HepG2 (cell line): ENCODE data around the gene IL6R. TPM values are rescaled to one million over a fixed set of nuclear protein-coding genes. Genes with fewer than 3 reads are reported as not detected.

Source experiments
- ATAC-seq: fragments of 200-7000 bp; cut with Tn5 transposase; 3 replicates; pipeline ENCODE4 v1.9.1; 2020; ENCODE audit warnings: mild to moderate bottlenecking, moderate library complexity
- Bru-seq: library from RNA; stranded (reverse); fragments of 400-500 nt; gene quantifications from one replicate; lab custom pipeline; 2021; lab: Mats Ljungman, UMichigan
- BruChase-seq, 2 experiments: library from RNA; stranded (reverse); fragments of 400-500 nt; gene quantifications; one replicate each; lab custom pipeline; 2021; lab: Mats Ljungman, UMichigan
- BruUV-seq: library from RNA; stranded (reverse); fragments of 400-500 nt; replicated peaks from 2 replicates; lab custom pipeline; 2021; lab: Mats Ljungman, UMichigan
- CTCF ChIA-PET: fragments of 300-600 bp; formaldehyde crosslinking; extraction: SDS; loops from one replicate; lab custom pipeline; 2021; ENCODE audit warnings: low total read pairs, inconsistent platforms, low intra/inter-chr PET ratio; lab: Yijun Ruan, JAX
- POLR2A ChIA-PET: fragments of 350-600 bp; sonication (Branson Sonifier 250); formaldehyde crosslinking; loops from one replicate; lab custom pipeline; 2020; ENCODE audit warnings: antibody characterized with exemption, inconsistent platforms; lab: Yijun Ruan, JAX
- DNase-seq: peaks from one replicate; pipeline ENCODE4 v3.0.0-alpha.2; 2015; ENCODE audit warnings: low spot score
- FAIRE-seq: peaks from 3 replicates; lab custom pipeline; 2011; peaks lifted over from hg19 to GRCh38; lab: Jason Lieb, UNC
- H2AFZ ChIP-seq: one replicate; pipeline ENCODE4 v1.6.1; 2011; ENCODE audit warnings: low read length, inconsistent platforms
- H3K27ac ChIP-seq: fragments of 300-600 bp; 3 replicates; pipeline ENCODE4 v1.8.0; 2011; ENCODE audit warnings: mixed run types, mild to moderate bottlenecking, mixed read lengths, low read length, inconsistent platforms; ENCODE audit not compliant: insufficient read depth; ENCODE audit errors: extremely low read length
- H3K27me3 ChIP-seq, 2 experiments: fragments of 200-600 bp in 1 of 2; 2 replicates in 1 of 2; 3 replicates in 1 of 2; pipeline versions ENCODE4 v1.6.0 to v1.8.0; 2011; ENCODE audit warnings: low read length in 2 of 2, mild to moderate bottlenecking in 2 of 2, moderate library complexity in 2 of 2, inconsistent platforms in 1 of 2; ENCODE audit not compliant: insufficient read depth in 2 of 2, control insufficient read depth in 1 of 2
- H3K36me3 ChIP-seq, 2 experiments: fragments of 200-600 bp in 1 of 2; replicated peaks in 1 of 2; 2 replicates in 1 of 2; 3 replicates in 1 of 2; pipeline versions ENCODE4 v1.5.1 to v1.8.0; 2011; ENCODE audit warnings: low read length in 2 of 2, inconsistent platforms in 1 of 2; ENCODE audit not compliant: insufficient read depth in 2 of 2, control insufficient read depth in 1 of 2
- H3K4me1 ChIP-seq: 2 replicates; pipeline ENCODE4 v1.5.1; 2012; ENCODE audit warnings: low read length, inconsistent platforms; ENCODE audit not compliant: insufficient read depth
- H3K4me2 ChIP-seq: 2 replicates; pipeline ENCODE4 v1.6.0; 2011; ENCODE audit warnings: low read depth, low read length, inconsistent platforms
- H3K4me3 ChIP-seq, 3 experiments: fragments of 200-600 bp in 1 of 3; sonication (generic), shearing (Covaris generic) in 1 of 3; replicated peaks in 1 of 3; 2 replicates each; pipeline ENCODE4 v1.5.1; 2011 to 2016; ENCODE audit warnings: low read length in 3 of 3, inconsistent platforms in 2 of 3, low read depth in 2 of 3, mild to moderate bottlenecking in 2 of 3, control low read depth in 1 of 3, mixed read lengths in 1 of 3; ENCODE audit not compliant: insufficient read depth in 1 of 3
- H3K79me2 ChIP-seq: one replicate; pipeline ENCODE4 v1.6.1; 2011; ENCODE audit warnings: low read length, inconsistent platforms; ENCODE audit not compliant: insufficient read depth
- H3K9ac ChIP-seq: 2 replicates; pipeline ENCODE4 v1.6.0; 2011; ENCODE audit warnings: mild to moderate bottlenecking, low read depth, low read length, inconsistent platforms; ENCODE audit not compliant: insufficient read depth
- H3K9me3 ChIP-seq: 2 replicates; pipeline ENCODE4 v1.5.1; 2012; ENCODE audit warnings: mild to moderate bottlenecking, low read length
- H4K20me1 ChIP-seq: 2 replicates; pipeline ENCODE4 v1.6.0; 2011; ENCODE audit warnings: inconsistent platforms, mild to moderate bottlenecking, low read length, moderate library complexity; ENCODE audit not compliant: insufficient read depth
- ATF1 ChIP-seq: IDR thresholded peaks from 2 replicates; pipeline ENCODE4 v1.6.1; 2016; ENCODE audit warnings: mild to moderate bottlenecking, control low read depth
- GABPB1 ChIP-seq: IDR thresholded peaks from 2 replicates; pipeline ENCODE4 v1.6.1; 2016; ENCODE audit warnings: mild to moderate bottlenecking, missing genetic modification reagents, moderate library complexity, missing compliant biosample characterization
- HOXA5 ChIP-seq: sonication (generic); formaldehyde crosslinking; IDR thresholded peaks from 2 replicates; pipeline ENCODE4 v1.4.0; 2020; ENCODE audit warnings: missing genetic modification reagents
- KMT2A ChIP-seq: sonication (generic); formaldehyde crosslinking; IDR thresholded peaks from 2 replicates; pipeline ENCODE4 v1.4.0; 2020; ENCODE audit warnings: missing genetic modification reagents
- MAFF ChIP-seq: IDR thresholded peaks from 2 replicates; pipeline ENCODE4 v1.6.1; 2011; ENCODE audit warnings: low read depth, low read length, improper control_type of control experiment
- NR0B2 ChIP-seq: sonication (generic); formaldehyde crosslinking; IDR thresholded peaks from 2 replicates; pipeline ENCODE4 v1.4.0; 2020; ENCODE audit warnings: mild to moderate bottlenecking, missing genetic modification reagents
- PTBP1 ChIP-seq: fragments of 200-400 bp; formaldehyde crosslinking; IDR thresholded peaks from 2 replicates; pipeline ENCODE4 v1.6.1; 2018; ENCODE audit warnings: low read length, low read depth; ENCODE audit not compliant: poor library complexity, severe bottlenecking
- RBAK ChIP-seq: sonication (generic); formaldehyde crosslinking; IDR thresholded peaks from 2 replicates; pipeline ENCODE4 v1.5.1; 2020; ENCODE audit warnings: mild to moderate bottlenecking, missing genetic modification reagents
- STAT5B ChIP-seq: sonication (generic); formaldehyde crosslinking; IDR thresholded peaks from 2 replicates; pipeline ENCODE4 v1.4.0; 2020; ENCODE audit warnings: missing genetic modification reagents
- TRIM22 ChIP-seq: fragments of 450-650 bp; IDR thresholded peaks from 2 replicates; pipeline ENCODE4 v1.6.1; 2017
- U2AF2 ChIP-seq: fragments of 200-400 bp; formaldehyde crosslinking; IDR thresholded peaks from 2 replicates; pipeline ENCODE4 v1.6.1; 2017; ENCODE audit warnings: low read depth, mild to moderate bottlenecking, low read length
- ZNF292 ChIP-seq: sonication (generic); formaldehyde crosslinking; IDR thresholded peaks from 2 replicates; pipeline ENCODE4 v1.8.1; 2022; ENCODE audit warnings: mild to moderate bottlenecking, low read depth, missing genetic modification reagents, borderline replicate concordance
- WGBS: methylation state at CpG from one replicate; pipeline ENCODE4 v1.1.6; 2017; ENCODE audit warnings: low lambda C conversion rate; 5-methylcytosine and 5-hydroxymethylcytosine counted together
- in situ Hi-C: cut with HindIII; loops from 2 replicates; pipeline ENCODE4 v1.10.0; 2017; ENCODE audit warnings: low pct_unique_long_range_greater_than_20kb; ENCODE audit not compliant: extremely low pct_ligation_motif_present
- intact Hi-C: fragments of 100-400 bp; cut with micrococcal nuclease; formaldehyde crosslinking; loops from one replicate; pipeline ENCODE4 v1.10.0; 2022; ENCODE audit not compliant: unreplicated experiment
- long read RNA-seq, 2 experiments: library from RNA in 1 of 2; library from polyadenylated mRNA in 1 of 2; stranded (forward) in 1 of 2; unstranded in 1 of 2; transcript quantifications; one replicate each; pipeline ENCODE4 v2.0.0, GENCODE V29; 2019 to 2022
- polyA minus RNA-seq, 3 experiments: library from RNA; depleted of rRNA, polyadenylated mRNA; stranded (reverse); fragments of >200 nt; gene quantifications; 2 replicates each; pipeline ENCODE4 v1.2.3, GENCODE V29; 2011; ENCODE audit warnings: low replicate concordance in 1 of 3
- polyA plus RNA-seq, 8 experiments: library from polyadenylated mRNA; depleted of rRNA in 3 of 8; stranded (reverse) in 7 of 8; unstranded in 1 of 8; fragments of >200 nt; fragmentation: Illumina TruSeq in 4 of 8; extraction: Trizol in 4 of 8; gene quantifications; 2 replicates each; pipeline versions ENCODE4 v1.2.1 to v1.2.3, GENCODE V29; 2011 to 2016; ENCODE audit warnings: low read depth in 4 of 8, missing spikeins in 1 of 8, mixed read lengths in 1 of 8; ENCODE audit not compliant: insufficient read depth in 1 of 8
- total RNA-seq, 5 experiments: library from RNA; depleted of rRNA; stranded (reverse); fragments of >200 nt; fragmentation: Illumina TruSeq; extraction: Trizol; gene quantifications; 2 replicates each; pipeline ENCODE4 v1.2.3, GENCODE V29; 2016; ENCODE audit warnings: low read depth in 1 of 5
- TF ChIP-seq, protein P1 (sequence below): IDR thresholded peaks from 2 replicates; pipeline ENCODE4 v1.6.1; 2016; ENCODE audit warnings: mild to moderate bottlenecking, missing biosample characterization, missing genetic modification reagents
- TF ChIP-seq, protein P2 (sequence below): IDR thresholded peaks from 2 replicates; pipeline ENCODE4 v1.6.1; 2016; ENCODE audit warnings: missing compliant biosample characterization, missing genetic modification reagents, borderline replicate concordance

Gene IL6R
- total RNA-seq (2016; rRNA removed; fragmentation: Illumina TruSeq; extraction: Trizol) = 3.5 and 5.0 TPM in 2 replicates
- 0.71 and 0.91 TPM in 2 replicates for total RNA-seq (2016; cell fraction: cytosol; rRNA removed; fragmentation: Illumina TruSeq; extraction: Trizol; ENCODE audit: low read depth)
- total RNA-seq (2016; cell fraction: insoluble cytoplasmic fraction; rRNA removed; fragmentation: Illumina TruSeq; extraction: Trizol) = 1.9 and 4.6 TPM in 2 replicates
- total RNA-seq (2016; cell fraction: membrane; rRNA removed; fragmentation: Illumina TruSeq; extraction: Trizol) = 1.2 and 1.3 TPM in 2 replicates
- total RNA-seq (2016; cell fraction: nucleus; rRNA removed; fragmentation: Illumina TruSeq; extraction: Trizol) = 3.7 and 4.0 TPM in 2 replicates
- 24.5 and 30.5 TPM in 2 replicates for polyA plus RNA-seq (2011; rRNA removed)
- 15.2 and 20.2 TPM in 2 replicates for polyA plus RNA-seq (2011; cell fraction: cytosol; rRNA removed)
- 15.9 and 16.7 TPM in 2 replicates for polyA plus RNA-seq (2011; cell fraction: nucleus; rRNA removed)
- 13.7 and 18.5 TPM in 2 replicates for polyA plus RNA-seq (2012)
- 0.28 and 0.32 TPM in 2 replicates for polyA plus RNA-seq (2016; cell fraction: cytosol; fragmentation: Illumina TruSeq; extraction: Trizol; ENCODE audit: low read depth)
- 1.4 and 2.1 TPM in 2 replicates for polyA plus RNA-seq (2016; cell fraction: insoluble cytoplasmic fraction; fragmentation: Illumina TruSeq; extraction: Trizol; ENCODE audit: low read depth)
- polyA plus RNA-seq (2016; cell fraction: membrane; fragmentation: Illumina TruSeq; extraction: Trizol; ENCODE audit: low read depth) = 0.60 and 0.65 TPM in 2 replicates
- polyA plus RNA-seq (2016; cell fraction: nucleus; fragmentation: Illumina TruSeq; extraction: Trizol; ENCODE audit: insufficient read depth, low read depth) = 4.0 and 4.9 TPM in 2 replicates
- 13.3 and 63.4 TPM in 2 replicates for polyA minus RNA-seq (2011; rRNA and poly(A)+ RNA removed; ENCODE audit: low replicate concordance)
- 10.3 and 13.7 TPM in 2 replicates for polyA minus RNA-seq (2011; cell fraction: cytosol; rRNA and poly(A)+ RNA removed)
- 13.4 and 13.8 TPM in 2 replicates for polyA minus RNA-seq (2011; cell fraction: nucleus; rRNA and poly(A)+ RNA removed)
- percentile 44 among the genes with signal in this experiment for Bru-seq, nascent RNA
- percentile 58 among the genes with signal in this experiment for BruChase-seq, experiment 1, labeled RNA remaining after a 6-hour chase
- BruChase-seq, experiment 2, labeled RNA remaining after a 2-hour chase = percentile 47 among the genes with signal in this experiment
- long read RNA-seq, experiment 1, full-length matches to known transcripts = 2 of 3 reads
- long read RNA-seq, experiment 1, partial matches to known transcripts = 1 of 3 reads
- long read RNA-seq, experiment 1, other reads (novel, unspliced or antisense) = 0 of 3 reads
- long read RNA-seq, experiment 2, full-length matches to known transcripts = 5 of 17 reads
- long read RNA-seq, experiment 2, partial matches to known transcripts = 0 of 17 reads
- long read RNA-seq, experiment 2, other reads (novel, unspliced or antisense) = 12 of 17 reads

GRCh38 chr1:154404984-154405746 lies at the start of gene IL6R:
IL6R (plus strand) TSS chr1:154405343; CDS start chr1:154405630, 287 bp downstream.
- Histone ChIP-seq H4K20me1 (no peaks in the 10 kb centered on the region), H3K9ac (peak within 1 kb of the TSS; percentile 81), H3K27me3 (peaks cover 0 to 22% of the 10 kb centered on the region in 2 experiments; a peak in 4 of 5 replicates), H3K4me1 (peaks cover 82% of the 10 kb centered on the region), H3K27ac (peak within 1 kb of the TSS; percentile 62), H3K9me3 (no peaks in the 10 kb centered on the region), H2AFZ (peak within 1 kb of the TSS; percentile 44), H3K36me3 (no peaks in the 10 kb centered on the region), H3K4me3 (peak within 1 kb of the TSS; percentile 55 to 89 (median 71)), H3K4me2 (peak within 1 kb of the TSS; percentile 96), H3K79me2 (no peaks in the 10 kb centered on the region)
- ChIA-PET POLR2A (interaction anchor here (0.9 to 8.9 kb wide), 7 partner anchors 13 to 52 kb away, joined by 3 to 146 read pairs (median 6); no protein-coding TSS in a partner anchor), CTCF (interaction anchor here (2.5 kb wide), 1 partner anchor 37 kb away, joined by 12 read pairs; no protein-coding TSS in a partner anchor)
- intact Hi-C loops (loop anchor here (1.0 to 10.0 kb wide), 3 partner anchors 13 to 73 kb away; no protein-coding TSS in a partner anchor), in situ Hi-C loops (no loop called here)
- FAIRE-seq = peak; percentile 37
- no TSS peak for BruUV-seq
- DNase-seq = peak; percentile 83
- peak; percentile 83 for ATAC-seq
- WGBS = 0% methylated on average over 1 of the region's 66 CpGs
- peak; percentile 30; the same call in 1 of the 2 replicates for TF ChIP-seq HOXA5
- TF ChIP-seq TRIM22 = no peak
- TF ChIP-seq U2AF2 = no peak
- TF ChIP-seq ATF1 (CRISPR knock-in tag) = no peak
- no peak for TF ChIP-seq PTBP1
- TF ChIP-seq GABPB1 = peak; percentile 87
- TF ChIP-seq, protein P1, sequence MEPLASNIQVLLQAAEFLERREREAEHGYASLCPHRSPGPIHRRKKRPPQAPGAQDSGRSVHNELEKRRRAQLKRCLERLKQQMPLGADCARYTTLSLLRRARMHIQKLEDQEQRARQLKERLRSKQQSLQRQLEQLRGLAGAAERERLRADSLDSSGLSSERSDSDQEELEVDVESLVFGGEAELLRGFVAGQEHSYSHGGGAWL (CRISPR knock-in tag) = 0 out of 2 replicates have a peak, but pooled peaks have one; percentile 72
- TF ChIP-seq MAFF = no peak
- TF ChIP-seq RBAK = no peak
- peak; percentile 32; the same call in 1 of the 2 replicates for TF ChIP-seq ZNF292
- TF ChIP-seq, protein P2, sequence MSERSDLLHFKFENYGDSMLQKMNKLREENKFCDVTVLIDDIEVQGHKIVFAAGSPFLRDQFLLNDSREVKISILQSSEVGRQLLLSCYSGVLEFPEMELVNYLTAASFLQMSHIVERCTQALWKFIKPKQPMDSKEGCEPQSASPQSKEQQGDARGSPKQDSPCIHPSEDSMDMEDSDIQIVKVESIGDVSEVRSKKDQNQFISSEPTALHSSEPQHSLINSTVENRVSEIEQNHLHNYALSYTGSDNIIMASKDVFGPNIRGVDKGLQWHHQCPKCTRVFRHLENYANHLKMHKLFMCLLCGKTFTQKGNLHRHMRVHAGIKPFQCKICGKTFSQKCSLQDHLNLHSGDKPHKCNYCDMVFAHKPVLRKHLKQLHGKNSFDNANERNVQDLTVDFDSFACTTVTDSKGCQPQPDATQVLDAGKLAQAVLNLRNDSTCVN (CRISPR knock-in tag) = 0 out of 2 replicates have a peak, but pooled peaks have one; percentile 31
- no peak for TF ChIP-seq NR0B2 (CRISPR knock-in tag)
- peak; percentile 55; the same call in 1 of the 2 replicates for TF ChIP-seq KMT2A
- no peak for TF ChIP-seq STAT5B (CRISPR knock-in tag)
